Measurements from ENCODE around the gene DEAF1. TPM values are rescaled to one million over a fixed set of nuclear protein-coding genes. Genes with fewer than 3 reads are reported as not detected.
"Not testable (repeated sequence)": the region's sequence is repeated elsewhere in the genome, so short reads cannot be mapped to it uniquely, and the experiment has no call there.

DEAF1 gene
- total RNA-seq, 2 donors from 2014 or later = 15.5 to 26.6 TPM

- Histone ChIP-seq H3K27ac (no peak overlapping the region), H3K4me3 (no peak overlapping the region), H3K4me1 (peaks cover 0 to 3% of the 10 kb centered on the region in 2 donors), H3K9me3 (no peaks in the 10 kb centered on the region), H3K27me3 (no peaks in the 10 kb centered on the region), H3K36me3 (peaks cover 24% of the 10 kb centered on the region)
- no peak for TF ChIP-seq CTCF (IDR thresholded peaks at IDR 0.05)
- DNase-seq (ENCODE audit: low spot score) = no peak
Measured at GRCh38 chr11:657691-658126, 37.3 kb downstream of the DEAF1 start.

- H3K27ac ChIP-seq = no peak overlapping the region
- DNase-seq (ENCODE audit: low spot score) = no peak
- H3K36me3 ChIP-seq = peaks cover 24% of the 10 kb centered on the region
Measured at GRCh38 chr11:656866-657265, 38.2 kb downstream of the DEAF1 start.

GRCh38 chr11:656426-656825 is 38.6 kb downstream of the DEAF1 start:
- no peak overlapping the region for H3K27ac ChIP-seq
- H3K27me3 ChIP-seq = no peaks in the 10 kb centered on the region
- peaks cover 24% of the 10 kb centered on the region for H3K36me3 ChIP-seq
- TF ChIP-seq CTCF (IDR thresholded peaks at IDR 0.05) = no peak
- H3K4me3 ChIP-seq = no peak overlapping the region
- no peak for DNase-seq (ENCODE audit: low spot score)
- no peaks in the 10 kb centered on the region for H3K4me1 ChIP-seq
- no peaks in the 10 kb centered on the region for H3K9me3 ChIP-seq

More at GRCh38 chr11:656866-657265, 38.2 kb downstream of the DEAF1 start:
- H3K4me3 ChIP-seq = no peak overlapping the region
- H3K27me3 ChIP-seq = no peaks in the 10 kb centered on the region
- H3K9me3 ChIP-seq = no peaks in the 10 kb centered on the region
- TF ChIP-seq CTCF (IDR thresholded peaks at IDR 0.05) = no peak
- H3K4me1 ChIP-seq = no peaks in the 10 kb centered on the region

GRCh38 chr11:655036-655726 is 39.8 kb downstream of the DEAF1 start:
- DNase-seq (ENCODE audit: low spot score) = no peak
- H3K27ac ChIP-seq = no peak overlapping the region
- H3K36me3 ChIP-seq = peaks cover 21% of the 10 kb centered on the region
- no peak overlapping the region for H3K4me3 ChIP-seq
- H3K27me3 ChIP-seq = no peaks in the 10 kb centered on the region
- H3K9me3 ChIP-seq = no peaks in the 10 kb centered on the region
- H3K4me1 ChIP-seq = no peaks in the 10 kb centered on the region
- no peak for TF ChIP-seq CTCF (IDR thresholded peaks at IDR 0.05)

- H3K4me1 ChIP-seq; H3K27ac ChIP-seq; H3K4me3 ChIP-seq; DNase-seq (ENCODE audit: low spot score); H3K27me3 ChIP-seq; H3K9me3 ChIP-seq: not testable (repeated sequence)
- H3K36me3 ChIP-seq = peaks cover 15% of the 10 kb centered on the region
Measured at GRCh38 chr11:654444-654843, 40.6 kb downstream of the DEAF1 start.

GRCh38 chr11:653837-654236 is 41.2 kb downstream of the DEAF1 start:
- Histone ChIP-seq H3K36me3 (peaks cover 12% of the 10 kb centered on the region), H3K9me3 (no peaks in the 10 kb centered on the region), H3K27ac (no peak overlapping the region), H3K4me3 (no peak overlapping the region), H3K27me3 (no peaks in the 10 kb centered on the region), H3K4me1 (no peaks in the 10 kb centered on the region)
- TF ChIP-seq CTCF (IDR thresholded peaks at IDR 0.05) = no peak
- DNase-seq (ENCODE audit: low spot score) = no peak

GRCh38 chr11:653136-653535 is 41.9 kb downstream of the DEAF1 start:
- not testable (repeated sequence) for H3K27ac ChIP-seq; H3K4me1 ChIP-seq; H3K9me3 ChIP-seq; H3K27me3 ChIP-seq; DNase-seq (ENCODE audit: low spot score); H3K4me3 ChIP-seq
- peaks cover 12% of the 10 kb centered on the region for H3K36me3 ChIP-seq
